Peyer's patch (tissue), 4 donors: ENCODE data around the gene MEIOC.

Experiments used
- CTCF ChIP-seq, 6 experiments: fragments of 450-650 bp in 4 of 6; fragments of 200-600 bp in 2 of 6; sonication (generic) in 1 of 6; IDR thresholded peaks; one replicate each; pipeline ENCODE4 v1.5.1; 2017 to 2019; ENCODE audit warnings: antibody characterized with exemption in 6 of 6, mild to moderate bottlenecking in 3 of 6, moderate library complexity in 1 of 6
- POLR2A ChIP-seq, 2 donors: fragments of 450-650 bp; IDR thresholded peaks; one replicate each; pipeline ENCODE4 v1.5.1; 2017; ENCODE audit warnings: antibody characterized with exemption in 2 of 2, mild to moderate bottlenecking in 2 of 2, moderate library complexity in 2 of 2

- TF ChIP-seq CTCF (IDR thresholded peaks at IDR 0.05), result no peak
- TF ChIP-seq POLR2A (IDR thresholded peaks at IDR 0.05), result peak; percentile 29 to 54
These were observed 33.4 kb downstream of the MEIOC start, which contains the start of gene CCDC43 for GRCh38 chr17:44689477-44690217.
